ENCODE data around the gene KIAA1328.
A peak's percentile ranks its signal among the peaks of the same experiment; 100 is the strongest.

Gene KIAA1328

GRCh38 chr18:37176621-37176934, 347.7 kb downstream of the KIAA1328 start:
- H3K27ac ChIP-seq = no peak overlapping the region
- CTCF ChIA-PET = interaction anchor here (0.6 kb wide), 1 partner anchor 75 kb away, joined by 3 read pairs; no protein-coding TSS in a partner anchor
- POLR2A ChIA-PET (ENCODE audit: low non-redundant PET) = no interaction called here
- no peak for TF ChIP-seq CTCF (conservative IDR thresholded peaks at IDR 0.05; ENCODE audit: low read depth)
- peak; percentile 1 for DNase-seq (ENCODE audit: low spot score)

- no peak overlapping the region for H3K27ac ChIP-seq
- POLR2A ChIA-PET (ENCODE audit: low non-redundant PET) = no interaction called here
- no peak for DNase-seq (ENCODE audit: low spot score)
- CTCF ChIA-PET = no interaction called here
- TF ChIP-seq CTCF (conservative IDR thresholded peaks at IDR 0.05; ENCODE audit: low read depth) = no peak
Observed at GRCh38 chr18:37179384-37179783, 350.5 kb downstream of the KIAA1328 start.

- TF ChIP-seq CTCF (conservative IDR thresholded peaks at IDR 0.05; ENCODE audit: low read depth) = no peak
- no peak overlapping the region for H3K27ac ChIP-seq
- CTCF ChIA-PET = interaction anchor here (0.6 kb wide), 1 partner anchor 47 kb away, joined by 3 read pairs; no protein-coding TSS in a partner anchor
- POLR2A ChIA-PET (ENCODE audit: low non-redundant PET) = no interaction called here
- no peak for DNase-seq (ENCODE audit: low spot score)
Observed at GRCh38 chr18:37180086-37180485, 351.2 kb downstream of the KIAA1328 start.

- CTCF ChIA-PET = no interaction called here
- DNase-seq (ENCODE audit: low spot score) = no peak
- no peak for TF ChIP-seq CTCF (conservative IDR thresholded peaks at IDR 0.05; ENCODE audit: low read depth)
- H3K27ac ChIP-seq = no peak overlapping the region
- POLR2A ChIA-PET (ENCODE audit: low non-redundant PET) = no interaction called here
Observed at GRCh38 chr18:37182340-37183135, 353.6 kb downstream of the KIAA1328 start.

- ChIA-PET CTCF (no interaction called here), POLR2A (ENCODE audit: low non-redundant PET) (no interaction called here)
- no peak overlapping the region for H3K27ac ChIP-seq
- TF ChIP-seq CTCF (conservative IDR thresholded peaks at IDR 0.05; ENCODE audit: low read depth) = no peak
- DNase-seq (ENCODE audit: low spot score) = no peak
Observed at GRCh38 chr18:37184209-37184868, 355.4 kb downstream of the KIAA1328 start.

- TF ChIP-seq CTCF (conservative IDR thresholded peaks at IDR 0.05; ENCODE audit: low read depth) = no peak
- no peak for DNase-seq (ENCODE audit: low spot score)
- no peak overlapping the region for H3K27ac ChIP-seq
- ChIA-PET POLR2A (ENCODE audit: low non-redundant PET) (no interaction called here), CTCF (no interaction called here)
Observed at GRCh38 chr18:37188016-37188791, 359.3 kb downstream of the KIAA1328 start.
